ENCODE results near the gene SRSF8. TPM values are rescaled to one million over a fixed set of nuclear protein-coding genes. Genes with fewer than 3 reads are reported as not detected.
A peak's percentile ranks its signal among the peaks of the same experiment; 100 is the strongest.

The SRSF8 gene
- total and polyA plus RNA-seq, 2 of the 4 experiments (the other 2 are of a cell fraction): 3.4 to 14.3 TPM

- Histone ChIP-seq H3K14ac (replicated peaks; ENCODE audit: low read depth, low read length) (no peak within 1 kb of the TSS), H2BK120ac (ENCODE audit: low read depth, low read length) (peak within 1 kb of the TSS; percentile 42), H2AK9ac (replicated peaks; ENCODE audit: low read depth, low read length, poor library complexity) (peak within 1 kb of the TSS; percentile 51), H2AFZ (replicated peaks; ENCODE audit: low read length, poor library complexity) (peak within 1 kb of the TSS; percentile 97), H3K9me3 (ENCODE audit: control insufficient read depth, insufficient read depth, low read length) (no peaks in the 10 kb centered on the region), H3K9me1 (ENCODE audit: insufficient read depth, low read length) (peaks cover 11% of the 10 kb centered on the region; the same call in 1 of the 2 replicates), H2BK5ac (ENCODE audit: low read depth, low read length, poor library complexity, severe bottlenecking) (peak within 1 kb of the TSS; percentile 63), H3K27me3 (ENCODE audit: control insufficient read depth, insufficient read depth, low read length) (no peaks in the 10 kb centered on the region), H2AK5ac (ENCODE audit: low read depth, low read length) (no peak within 1 kb of the TSS), H3K4me1 (ENCODE audit: control insufficient read depth, insufficient read depth, low read length) (peaks cover 6% of the 10 kb centered on the region), H3K79me1 (ENCODE audit: low read depth in 1 of 2, low read length in 2 of 2) (peaks cover 4 to 6% of the 10 kb centered on the region in 2 experiments; a peak in 1 of 4 replicates), H3K56ac (ENCODE audit: extremely low read depth, insufficient read depth, low read length) (no peak within 1 kb of the TSS), H3K9ac (ENCODE audit: low read depth, low read length) (peak within 1 kb of the TSS; percentile 82), H2BK20ac (ENCODE audit: low read depth, low read length) (no peak within 1 kb of the TSS), H2BK15ac (ENCODE audit: low read depth, low read length) (no peak within 1 kb of the TSS), H3K36me3 (ENCODE audit: control insufficient read depth, insufficient read depth, low read length) (no peaks in the 10 kb centered on the region), H3K4ac (ENCODE audit: low read depth, low read length) (peak within 1 kb of the TSS; percentile 32; the same call in 1 of the 2 replicates), H4K20me1 (ENCODE audit: insufficient read depth, low read length) (no peaks in the 10 kb centered on the region), H3K23ac (ENCODE audit: low read depth, low read length) (no peak within 1 kb of the TSS; the same call in none of the 2 replicates), H4K8ac (ENCODE audit: low read depth in 2 of 2, low read length in 2 of 2) (peak within 1 kb of the TSS; percentile 32 to 80; a peak in 1 of 4 replicates), H3K18ac (ENCODE audit: low read depth, low read length) (no peak within 1 kb of the TSS; the same call in 1 of the 2 replicates), H3K4me3 (ENCODE audit: insufficient read depth, low read depth, low read length) (peak within 1 kb of the TSS; percentile 97), H3K4me2 (ENCODE audit: low read depth, low read length) (peak within 1 kb of the TSS; percentile 89), H4K91ac (ENCODE audit: insufficient read depth, low read depth, low read length) (peak within 1 kb of the TSS; percentile 77), H4K5ac (ENCODE audit: low read depth, low read length) (peak within 1 kb of the TSS; percentile 76; the same call in 1 of the 2 replicates), H3K27ac (ENCODE audit: insufficient read depth, low read length) (peak within 1 kb of the TSS; percentile 70)
- peak; percentile 97 for ATAC-seq (ENCODE audit: low read depth)
- dilution Hi-C loops (cut with HindIII; ENCODE audit: low sequenced_read_pairs, unreplicated experiment) (no loop called here), intact Hi-C loops (cut with micrococcal nuclease) (no loop called here), in situ Hi-C loops (cut with MboI; ENCODE audit: low sequenced_read_pairs) (no loop called here)
- DNase-seq: peak; percentile 74
- ChIA-PET POLR2A (ENCODE audit: unreplicated experiment) (no interaction called here), CTCF (interaction anchor here (1.0 kb wide), 1 partner anchor 23 kb away, joined by 3 read pairs; no protein-coding TSS in a partner anchor)
- BruUV-seq (replicated peaks): no TSS peak
- WGBS, 2 experiments (ENCODE audit: extremely low coverage in 2 of 2, insufficient read length in 1 of 2): 2% methylated on average over 20 of the region's 106 CpGs; no CpG with 5 or more reads in 1 of the 2 experiments
- TF ChIP-seq MAZ (IDR thresholded peaks at IDR 0.05; ENCODE audit: borderline replicate concordance, low read depth, low read length) (peak; percentile 57; the same call in 1 of the 2 replicates), MXI1 (IDR thresholded peaks at IDR 0.05; ENCODE audit: borderline replicate concordance, low read depth, low read length) (peak; percentile 64), BHLHE40 (IDR thresholded peaks at IDR 0.05; ENCODE audit: low read depth, low read length) (no peak), CTCF (conservative IDR thresholded peaks at IDR 0.05; ENCODE audit: low read depth, low read length) (0 out of 2 replicates have a peak, but pooled peaks have one; percentile 2)
Observed at GRCh38 chr11:95089620-95090542, 23.2 kb downstream of the SRSF8 start, which contains the start of gene ENDOD1. Gene ENDOD1, plus strand, starts transcription at chr11:95089846. Its CDS starts 82 bp downstream, at chr11:95089928.
